Measurements from ENCODE around the gene ALMS1.
"Not testable (repeated sequence)": the region's sequence is repeated elsewhere in the genome, so short reads cannot be mapped to it uniquely, and the experiment has no call there.

Gene ALMS1, protein sequence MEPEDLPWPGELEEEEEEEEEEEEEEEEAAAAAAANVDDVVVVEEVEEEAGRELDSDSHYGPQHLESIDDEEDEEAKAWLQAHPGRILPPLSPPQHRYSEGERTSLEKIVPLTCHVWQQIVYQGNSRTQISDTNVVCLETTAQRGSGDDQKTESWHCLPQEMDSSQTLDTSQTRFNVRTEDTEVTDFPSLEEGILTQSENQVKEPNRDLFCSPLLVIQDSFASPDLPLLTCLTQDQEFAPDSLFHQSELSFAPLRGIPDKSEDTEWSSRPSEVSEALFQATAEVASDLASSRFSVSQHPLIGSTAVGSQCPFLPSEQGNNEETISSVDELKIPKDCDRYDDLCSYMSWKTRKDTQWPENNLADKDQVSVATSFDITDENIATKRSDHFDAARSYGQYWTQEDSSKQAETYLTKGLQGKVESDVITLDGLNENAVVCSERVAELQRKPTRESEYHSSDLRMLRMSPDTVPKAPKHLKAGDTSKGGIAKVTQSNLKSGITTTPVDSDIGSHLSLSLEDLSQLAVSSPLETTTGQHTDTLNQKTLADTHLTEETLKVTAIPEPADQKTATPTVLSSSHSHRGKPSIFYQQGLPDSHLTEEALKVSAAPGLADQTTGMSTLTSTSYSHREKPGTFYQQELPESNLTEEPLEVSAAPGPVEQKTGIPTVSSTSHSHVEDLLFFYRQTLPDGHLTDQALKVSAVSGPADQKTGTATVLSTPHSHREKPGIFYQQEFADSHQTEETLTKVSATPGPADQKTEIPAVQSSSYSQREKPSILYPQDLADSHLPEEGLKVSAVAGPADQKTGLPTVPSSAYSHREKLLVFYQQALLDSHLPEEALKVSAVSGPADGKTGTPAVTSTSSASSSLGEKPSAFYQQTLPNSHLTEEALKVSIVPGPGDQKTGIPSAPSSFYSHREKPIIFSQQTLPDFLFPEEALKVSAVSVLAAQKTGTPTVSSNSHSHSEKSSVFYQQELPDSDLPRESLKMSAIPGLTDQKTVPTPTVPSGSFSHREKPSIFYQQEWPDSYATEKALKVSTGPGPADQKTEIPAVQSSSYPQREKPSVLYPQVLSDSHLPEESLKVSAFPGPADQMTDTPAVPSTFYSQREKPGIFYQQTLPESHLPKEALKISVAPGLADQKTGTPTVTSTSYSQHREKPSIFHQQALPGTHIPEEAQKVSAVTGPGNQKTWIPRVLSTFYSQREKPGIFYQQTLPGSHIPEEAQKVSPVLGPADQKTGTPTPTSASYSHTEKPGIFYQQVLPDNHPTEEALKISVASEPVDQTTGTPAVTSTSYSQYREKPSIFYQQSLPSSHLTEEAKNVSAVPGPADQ (N-terminal part only)

DNA sequence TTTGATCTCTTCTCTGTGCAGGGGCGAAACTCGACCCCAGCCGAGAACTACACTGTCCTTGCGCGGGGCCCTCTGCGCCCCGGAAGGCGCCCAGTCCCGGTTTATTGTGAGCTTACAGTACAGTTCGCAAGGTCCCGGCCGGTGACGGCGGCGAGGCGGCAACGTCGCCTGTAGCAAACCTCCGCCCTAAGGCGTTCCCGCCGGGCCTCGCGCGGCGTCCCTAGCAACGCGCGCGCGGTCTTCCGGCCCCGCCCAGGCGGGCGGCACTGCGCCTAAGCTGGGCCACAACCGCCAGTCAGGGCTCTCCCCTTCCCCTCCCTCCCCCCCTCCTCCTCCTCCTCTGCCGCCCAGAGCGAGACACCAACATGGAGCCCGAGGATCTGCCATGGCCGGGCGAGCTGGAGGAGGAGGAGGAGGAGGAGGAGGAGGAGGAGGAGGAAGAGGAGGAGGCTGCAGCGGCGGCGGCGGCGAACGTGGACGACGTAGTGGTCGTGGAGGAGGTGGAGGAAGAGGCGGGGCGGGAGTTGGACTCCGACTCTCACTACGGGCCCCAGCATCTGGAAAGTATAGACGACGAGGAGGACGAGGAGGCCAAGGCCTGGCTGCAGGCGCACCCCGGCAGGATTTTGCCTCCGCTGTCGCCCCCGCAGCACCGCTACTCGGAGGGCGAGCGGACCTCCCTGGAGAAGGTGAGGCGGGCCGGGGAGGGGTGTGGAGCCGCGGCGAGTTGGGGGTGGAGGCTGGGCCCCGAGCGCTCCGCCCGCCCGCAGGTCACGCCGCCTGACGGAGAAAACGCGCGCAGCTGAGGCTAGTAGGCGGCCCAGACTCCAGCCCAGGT lies at the start of gene ALMS1:
ALMS1 (plus strand) TSS at position 333 of the 838 bp plus-strand sequence; CDS start at position 366, 33 bp downstream.
- peak; percentile 24 for DNase-seq (ENCODE audit: low read depth)

GRCh38 chr2:73337828-73338227 lies 47.8 kb upstream of the ALMS1 start:
- no peak for DNase-seq (ENCODE audit: low read depth)

GRCh38 chr2:73339201-73339600 lies 46.4 kb upstream of the ALMS1 start:
- DNase-seq (ENCODE audit: low read depth) = no peak

- DNase-seq (ENCODE audit: low read depth) = no peak
These were observed 44.6 kb upstream of the ALMS1 start for GRCh38 chr2:73341039-73341438.

DNA sequence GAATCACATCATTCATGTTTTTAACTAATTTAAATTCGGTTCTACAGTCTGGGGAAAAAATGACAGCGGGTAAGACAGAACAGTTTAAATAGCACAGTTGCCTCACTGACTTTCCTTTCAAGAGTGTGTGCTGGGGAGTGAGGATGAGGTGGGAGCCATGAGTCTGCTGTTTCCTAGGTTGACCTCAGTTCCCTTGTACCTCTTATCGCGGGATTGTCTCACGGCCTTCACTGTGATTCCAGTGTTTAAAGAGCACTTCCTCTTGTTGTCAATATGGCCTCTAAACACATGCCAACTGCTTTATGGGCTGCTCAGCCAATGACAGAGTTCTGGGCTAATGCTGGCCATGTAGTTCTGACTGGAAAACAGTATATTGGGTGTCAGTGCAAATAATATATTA lies 41.6 kb upstream of the ALMS1 start:
- DNase-seq (ENCODE audit: low read depth) = no peak

GRCh38 chr2:73344747-73345146 lies 40.9 kb upstream of the ALMS1 start:
- not testable (repeated sequence) for DNase-seq (ENCODE audit: low read depth)

DNA sequence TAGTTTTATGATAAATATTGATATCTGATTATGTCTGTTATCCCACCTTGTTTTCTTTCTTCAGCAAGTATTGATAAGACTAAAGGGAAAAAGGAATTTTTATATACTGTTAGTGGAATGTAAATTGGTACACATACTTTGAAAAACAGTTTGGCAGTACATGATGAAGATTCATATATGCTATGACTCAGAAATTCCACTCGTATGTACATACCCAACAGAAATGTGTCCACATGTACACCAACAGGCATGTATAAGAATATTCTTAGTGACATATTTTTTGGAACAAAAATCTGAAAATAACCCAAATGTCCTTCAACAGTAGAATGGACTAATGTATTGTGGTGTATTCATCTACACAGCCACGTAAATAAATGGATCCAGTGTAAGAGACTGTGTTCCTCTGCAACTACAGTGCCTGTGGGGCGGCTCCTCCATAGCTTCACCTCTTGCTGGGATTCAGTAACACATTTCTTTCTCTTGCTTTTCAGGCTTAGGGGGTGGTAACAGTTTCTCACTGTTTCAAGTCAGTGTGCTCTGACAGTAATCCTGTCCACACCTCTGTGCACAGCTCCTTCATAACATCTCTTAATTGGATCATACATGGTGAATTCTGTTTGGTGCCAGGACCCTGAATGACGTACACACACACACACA lies 35.5 kb upstream of the ALMS1 start:
- DNase-seq (ENCODE audit: low read depth) = no peak

DNA sequence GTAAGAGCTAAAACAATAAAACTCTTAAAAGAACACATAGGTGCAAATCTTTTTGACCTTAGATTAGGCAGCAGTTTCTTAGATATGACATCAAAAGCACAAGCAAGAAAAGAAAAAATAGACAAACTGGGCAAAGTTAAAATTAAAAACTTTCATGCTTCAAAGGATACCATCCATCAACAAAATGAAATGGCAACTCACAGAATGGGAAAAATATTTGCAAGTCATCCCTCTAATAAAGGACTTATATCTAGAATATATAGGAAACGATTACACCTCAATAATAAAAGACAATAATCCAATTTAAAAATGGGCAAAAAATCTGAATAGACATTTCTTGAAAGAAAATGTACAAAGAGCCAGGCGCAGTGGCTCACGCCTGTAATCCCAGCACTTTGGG lies 29.5 kb upstream of the ALMS1 start:
- DNase-seq (ENCODE audit: low read depth) = no peak

GRCh38 chr2:73359915-73360697 lies 25.5 kb upstream of the ALMS1 start:
- no peak for DNase-seq (ENCODE audit: low read depth)

GRCh38 chr2:73366060-73366459 lies 19.6 kb upstream of the ALMS1 start:
- no peak for DNase-seq (ENCODE audit: low read depth)

DNA sequence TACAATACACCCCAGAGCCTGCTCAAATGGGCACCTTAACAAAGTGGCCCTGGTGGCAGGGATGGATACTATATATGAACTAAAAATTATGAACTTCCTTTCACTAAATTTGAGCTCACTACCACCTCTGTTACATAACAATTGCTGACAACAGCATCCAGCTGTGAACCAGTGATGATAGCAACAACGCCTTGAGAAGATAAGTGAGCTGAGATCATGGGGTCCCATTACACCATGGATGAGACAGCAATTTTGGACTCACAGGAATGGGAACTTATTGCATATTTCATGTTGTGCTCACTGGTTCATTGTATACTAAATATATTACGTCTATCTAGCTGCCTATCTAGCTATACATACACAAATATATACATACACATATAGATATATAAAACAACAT lies 16.9 kb upstream of the ALMS1 start:
- no peak for DNase-seq (ENCODE audit: low read depth)

GRCh38 chr2:73370348-73370747 lies 15.3 kb upstream of the ALMS1 start:
- no peak for DNase-seq (ENCODE audit: low read depth)

GRCh38 chr2:73373344-73373743 lies 12.3 kb upstream of the ALMS1 start:
- no peak for DNase-seq (ENCODE audit: low read depth)

GRCh38 chr2:73374269-73374668 lies 11.4 kb upstream of the ALMS1 start:
- DNase-seq (ENCODE audit: low read depth) = no peak

- DNase-seq (ENCODE audit: low read depth) = no peak
These were observed 9.0 kb upstream of the ALMS1 start for GRCh38 chr2:73376681-73377080.

- DNase-seq (ENCODE audit: low read depth) = no peak
These were observed 2.6 kb upstream of the ALMS1 start for GRCh38 chr2:73383036-73383435.

GRCh38 chr2:73385123-73385503 lies 523 bp upstream of the ALMS1 start:
- DNase-seq (ENCODE audit: low read depth) = no peak

DNA sequence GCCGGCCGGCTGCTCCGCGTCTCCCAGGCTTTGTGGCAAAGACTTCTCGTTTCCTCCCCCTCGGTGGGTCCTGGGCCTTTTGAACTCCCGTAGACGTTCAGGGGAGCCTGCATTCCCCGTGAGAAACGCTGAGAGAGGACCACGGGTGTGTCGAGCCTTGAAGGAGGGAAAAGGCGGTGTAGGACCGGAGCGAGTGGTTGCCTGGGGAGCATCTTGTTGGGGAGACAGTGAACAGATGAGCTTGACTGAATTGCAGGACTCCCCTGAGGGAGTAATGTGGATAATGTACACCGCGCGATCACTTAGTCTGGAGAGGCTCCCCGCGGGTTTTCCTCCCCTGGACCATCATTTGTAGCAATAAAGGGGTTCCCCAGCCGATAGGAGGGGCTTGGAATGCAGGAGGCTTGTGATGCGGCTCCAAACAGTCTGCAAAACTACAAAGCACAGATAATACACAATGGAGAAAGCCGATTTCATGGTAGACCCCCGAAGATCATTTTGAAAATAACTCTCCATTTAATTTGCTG lies 769 bp downstream of the ALMS1 start:
- no peak for DNase-seq (ENCODE audit: low read depth)

GRCh38 chr2:73386894-73387636 lies 1.4 kb downstream of the ALMS1 start:
- DNase-seq (ENCODE audit: low read depth) = no peak
